ENCODE measurements around the gene GPD2. TPM values are rescaled to one million over a fixed set of nuclear protein-coding genes. Genes with fewer than 3 reads are reported as not detected.

The GPD2 gene
- total and polyA plus RNA-seq, 10 of the 15 experiments (the other 5 are each of a cell fraction or from before 2014, with no cell fraction given), result 10.0 to 73.5 (median 43.4) TPM

GRCh38 chr2:156400706-156401678, 35.2 kb upstream of the GPD2 start (continued):
- TF ChIP-seq DPF2 (IDR thresholded peaks at IDR 0.05) (no peak), ATF3 (IDR thresholded peaks at IDR 0.05; ENCODE audit: borderline replicate concordance, extremely low read depth, low read depth, low read length) (no peak), GABPA (IDR thresholded peaks at IDR 0.05; ENCODE audit: low read depth) (peak; percentile 67), MEF2B (IDR thresholded peaks at IDR 0.05; ENCODE audit: partially characterized antibody, poor library complexity, severe bottlenecking) (peak; percentile 46), MYB (IDR thresholded peaks at IDR 0.05; ENCODE audit: borderline replicate concordance, low read depth, low read length) (no peak), GATAD2B (conservative IDR thresholded peaks at IDR 0.05; ENCODE audit: low read depth) (peak; percentile 18; the same call in 1 of the 2 replicates), TARDBP (IDR thresholded peaks at IDR 0.05; ENCODE audit: borderline replicate concordance) (peak; percentile 97), RCOR1 (conservative IDR thresholded peaks at IDR 0.05; ENCODE audit: low read depth, low read length) (0 out of 2 replicates have a peak, but pooled peaks have one; percentile 69), NFYB (IDR thresholded peaks at IDR 0.05; ENCODE audit: insufficient read depth, low read depth, low read length) (no peak), EP300 (IDR thresholded peaks at IDR 0.05; ENCODE audit: borderline replicate concordance in 1 of 2, control insufficient read depth in 1 of 2, low read depth in 2 of 2, low read length in 2 of 2) (peak in 1 of 2 experiments; percentile 83; a peak in 1 of 4 replicates), MTA3 (IDR thresholded peaks at IDR 0.05; ENCODE audit: borderline replicate concordance, low read length) (peak; percentile 93; the same call in 1 of the 2 replicates), NKRF (conservative IDR thresholded peaks at IDR 0.05) (peak; percentile 71), SREBF2 (IDR thresholded peaks at IDR 0.05; ENCODE audit: low read length) (peak; percentile 96), CREM (IDR thresholded peaks at IDR 0.05; ENCODE audit: low read depth) (no peak; the same call in none of the 2 replicates), ETV6 (conservative IDR thresholded peaks at IDR 0.05 in 1 of 2, IDR thresholded peaks at IDR 0.05 in 1 of 2; ENCODE audit: borderline replicate concordance in 1 of 2, low read depth in 1 of 2) (peak in 1 of 2 experiments; percentile 40; a peak in 2 of 4 replicates), ZNF24 (IDR thresholded peaks at IDR 0.05) (peak; percentile 99), ATF2 (IDR thresholded peaks at IDR 0.05; ENCODE audit: low read length) (peak; percentile 81; the same call in 1 of the 2 replicates), STAT1 (conservative IDR thresholded peaks at IDR 0.05) (0 out of 2 replicates have a peak, but pooled peaks have one; percentile 95), TAF1 (IDR thresholded peaks at IDR 0.05; ENCODE audit: borderline replicate concordance, low read depth, low read length) (peak; percentile 38; the same call in 1 of the 2 replicates), LARP7 (IDR thresholded peaks at IDR 0.05) (0 out of 2 replicates have a peak, but pooled peaks have one; percentile 31), CTCF (IDR thresholded peaks at IDR 0.05 in 2 of 3, conservative IDR thresholded peaks at IDR 0.05 in 1 of 3; ENCODE audit: control insufficient read depth in 2 of 3, extremely low read depth in 1 of 3, insufficient read depth in 1 of 3, low read depth in 3 of 3, low read length in 3 of 3) (no peak), ZZZ3 (IDR thresholded peaks at IDR 0.05; ENCODE audit: control insufficient read depth, insufficient read length, low read depth) (no peak)

All from GM12878 (cell line).